GM23338 (cell line): ENCODE data around the gene SLC39A8.

Source experiments
- EZH2phosphoT487 ChIP-seq: fragments of 200-600 bp; sonication (generic); IDR thresholded peaks from one replicate; pipeline ENCODE4 v1.8.1; 2018; ENCODE audit warnings: antibody characterized with exemption; ENCODE audit not compliant: unreplicated experiment
- POLR2AphosphoS5 ChIP-seq: IDR thresholded peaks from 2 replicates; pipeline ENCODE4 v1.6.1; 2016; ENCODE audit warnings: antibody characterized with exemption, low read depth
- TF ChIP-seq, protein P1 (sequence below): IDR thresholded peaks from one replicate; pipeline ENCODE4 v1.6.1; 2018; ENCODE audit warnings: antibody characterized with exemption; ENCODE audit not compliant: unreplicated experiment

DNA sequence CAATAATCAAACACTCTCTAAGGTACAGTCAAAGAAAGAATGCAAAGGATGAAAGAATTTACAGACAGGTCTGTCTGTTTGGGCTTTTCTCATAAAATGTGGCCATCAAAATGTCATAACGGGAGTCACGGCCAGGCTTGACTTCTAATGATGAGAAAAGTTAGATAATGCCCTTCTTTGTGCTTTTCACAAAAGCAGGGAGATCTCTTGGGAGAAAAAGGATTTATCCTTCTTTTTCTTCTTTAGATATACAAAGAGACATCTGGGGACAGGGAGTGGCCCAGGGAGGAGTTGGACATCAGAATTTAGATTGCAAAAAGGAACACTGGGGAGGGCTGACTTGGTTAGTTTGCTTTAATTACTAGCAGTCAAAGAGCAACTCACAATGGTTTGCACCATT, 93.1 kb downstream of the SLC39A8 start:
- TF ChIP-seq POLR2AphosphoS5 (no peak), EZH2phosphoT487 (no peak)
- TF ChIP-seq, protein P1, sequence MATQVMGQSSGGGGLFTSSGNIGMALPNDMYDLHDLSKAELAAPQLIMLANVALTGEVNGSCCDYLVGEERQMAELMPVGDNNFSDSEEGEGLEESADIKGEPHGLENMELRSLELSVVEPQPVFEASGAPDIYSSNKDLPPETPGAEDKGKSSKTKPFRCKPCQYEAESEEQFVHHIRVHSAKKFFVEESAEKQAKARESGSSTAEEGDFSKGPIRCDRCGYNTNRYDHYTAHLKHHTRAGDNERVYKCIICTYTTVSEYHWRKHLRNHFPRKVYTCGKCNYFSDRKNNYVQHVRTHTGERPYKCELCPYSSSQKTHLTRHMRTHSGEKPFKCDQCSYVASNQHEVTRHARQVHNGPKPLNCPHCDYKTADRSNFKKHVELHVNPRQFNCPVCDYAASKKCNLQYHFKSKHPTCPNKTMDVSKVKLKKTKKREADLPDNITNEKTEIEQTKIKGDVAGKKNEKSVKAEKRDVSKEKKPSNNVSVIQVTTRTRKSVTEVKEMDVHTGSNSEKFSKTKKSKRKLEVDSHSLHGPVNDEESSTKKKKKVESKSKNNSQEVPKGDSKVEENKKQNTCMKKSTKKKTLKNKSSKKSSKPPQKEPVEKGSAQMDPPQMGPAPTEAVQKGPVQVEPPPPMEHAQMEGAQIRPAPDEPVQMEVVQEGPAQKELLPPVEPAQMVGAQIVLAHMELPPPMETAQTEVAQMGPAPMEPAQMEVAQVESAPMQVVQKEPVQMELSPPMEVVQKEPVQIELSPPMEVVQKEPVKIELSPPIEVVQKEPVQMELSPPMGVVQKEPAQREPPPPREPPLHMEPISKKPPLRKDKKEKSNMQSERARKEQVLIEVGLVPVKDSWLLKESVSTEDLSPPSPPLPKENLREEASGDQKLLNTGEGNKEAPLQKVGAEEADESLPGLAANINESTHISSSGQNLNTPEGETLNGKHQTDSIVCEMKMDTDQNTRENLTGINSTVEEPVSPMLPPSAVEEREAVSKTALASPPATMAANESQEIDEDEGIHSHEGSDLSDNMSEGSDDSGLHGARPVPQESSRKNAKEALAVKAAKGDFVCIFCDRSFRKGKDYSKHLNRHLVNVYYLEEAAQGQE: no peak
